Suppressor macrophage treated with lipopolysaccharide for 4 hours (primary cell): ENCODE data around the gene ALG14.

Experiments
- DNase-seq: peaks from one replicate; pipeline ENCODE4 v3.0.0-alpha.2; 2020

ALG14 gene

DNA sequence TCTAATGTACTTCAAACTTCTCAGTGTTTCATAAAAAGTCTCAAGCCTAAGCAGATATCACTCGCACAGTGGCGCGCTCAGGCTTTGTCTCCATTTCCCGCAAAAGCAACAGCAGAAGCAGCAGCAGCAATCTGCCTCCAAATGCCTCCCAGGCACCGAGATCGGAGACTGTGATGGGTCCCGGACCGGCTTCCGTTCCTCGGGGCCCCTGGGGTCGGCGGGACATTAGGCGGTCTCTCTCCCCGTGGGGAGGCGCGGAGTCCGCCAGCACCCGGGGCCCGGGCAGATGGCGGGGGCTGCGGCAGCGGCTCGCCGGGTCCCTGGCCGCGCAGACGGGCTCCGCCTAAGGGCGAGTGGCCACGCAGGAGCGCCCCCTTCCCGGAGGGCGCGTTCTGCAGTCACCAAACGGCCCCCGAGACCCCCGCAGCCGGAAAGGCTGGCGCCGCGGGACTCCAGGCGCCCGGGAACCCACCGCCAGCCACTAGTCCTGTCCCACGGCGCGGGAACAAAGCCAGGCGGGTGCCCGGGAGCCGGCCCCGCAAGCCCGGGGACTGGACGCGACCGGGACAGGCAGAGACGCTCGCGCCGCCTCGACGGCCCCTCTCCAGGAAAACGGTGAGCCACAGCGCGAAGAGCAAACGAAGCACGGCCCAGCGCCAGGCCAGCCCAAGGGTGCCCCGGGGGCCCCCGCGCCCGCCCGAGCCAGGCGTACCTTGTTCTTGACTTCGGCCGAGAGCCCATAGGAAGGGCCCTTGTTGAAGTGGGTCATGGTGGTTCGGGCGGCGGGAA lies 146.4 kb downstream of the ALG14 start:
- DNase-seq, result no peak

DNA sequence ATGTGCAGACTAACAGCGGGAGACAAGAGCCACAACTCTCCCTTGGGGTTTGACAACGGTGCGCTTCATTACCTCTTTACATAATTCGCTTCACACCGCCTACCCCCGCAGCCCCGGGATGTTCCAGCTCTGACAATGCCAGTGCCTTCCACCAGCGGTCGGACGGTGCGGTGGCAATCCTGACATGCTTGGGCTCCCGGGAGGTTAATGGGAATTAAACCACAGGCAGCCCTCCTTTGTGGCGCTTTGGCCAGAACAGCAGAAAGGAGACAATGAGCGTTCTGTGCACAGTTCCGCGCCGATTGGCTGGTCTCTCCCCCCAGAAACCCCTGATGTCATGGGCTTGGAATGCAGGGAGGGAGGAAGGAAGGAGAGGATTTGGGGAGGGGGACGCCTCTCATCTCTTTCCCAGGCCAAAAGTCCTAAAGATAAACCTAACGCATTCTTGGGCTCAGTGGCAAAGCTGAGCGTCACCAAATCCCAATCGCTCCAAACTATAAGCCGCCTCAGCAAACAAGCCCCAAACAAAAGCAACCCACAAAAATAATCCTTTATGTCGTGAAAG lies 147.1 kb downstream of the ALG14 start:
- DNase-seq, result no peak

DNA sequence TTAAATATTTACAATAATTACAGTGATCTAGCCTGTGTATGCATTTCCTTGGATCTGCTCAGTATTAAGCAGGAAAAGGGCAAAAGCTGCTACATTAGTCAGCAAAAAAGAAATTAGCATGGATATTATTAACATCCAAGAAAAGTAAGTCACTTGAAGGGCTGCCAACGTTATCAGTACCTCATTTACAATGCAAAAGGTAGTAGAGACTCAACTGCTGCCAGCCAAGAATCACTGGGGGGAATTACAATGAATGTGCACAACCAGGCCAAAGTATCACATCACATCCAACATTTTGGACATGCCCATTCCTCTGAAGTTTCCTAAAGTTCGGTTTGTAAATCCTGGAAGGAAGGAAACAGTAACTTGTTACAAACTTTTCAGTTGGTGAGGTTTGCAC lies 147.7 kb downstream of the ALG14 start:
- DNase-seq, result no peak
